CD14-positive monocyte (primary cell): ENCODE results near the gene AGBL1. TPM values are rescaled to one million over a fixed set of nuclear protein-coding genes. Genes with fewer than 3 reads are reported as not detected.

Source experiments
- DNase-seq, 3 donors: peaks; one replicate each; pipeline ENCODE4 v3.0.0-alpha.2; 2011 to 2022
- H2AFZ ChIP-seq: 2 replicates; pipeline ENCODE4 v1.6.0; 2012; ENCODE audit warnings: mild to moderate bottlenecking, low read depth, low read length, inconsistent platforms; ENCODE audit not compliant: insufficient read depth, poor library complexity, severe bottlenecking
- H3K27ac ChIP-seq, 2 donors: 1 replicate in 1 of 2; 2 replicates in 1 of 2; pipeline ENCODE4 v1.5.1; 2012 to 2013; ENCODE audit warnings: low read length in 2 of 2, control low read depth in 1 of 2, inconsistent platforms in 1 of 2, low read depth in 1 of 2, mild to moderate bottlenecking in 1 of 2
- H3K27me3 ChIP-seq, 2 donors: one replicate each; pipeline versions ENCODE4 v1.6.0 to v1.6.1; 2011 to 2013; ENCODE audit warnings: low read length in 2 of 2; ENCODE audit not compliant: control insufficient read depth in 2 of 2, insufficient read depth in 2 of 2
- H3K36me3 ChIP-seq, 2 donors: replicated peaks in 1 of 2; 1 replicate in 1 of 2; 2 replicates in 1 of 2; pipeline versions ENCODE4 v1.5.1 to v1.6.1; 2012 to 2013; ENCODE audit warnings: low read length in 2 of 2, control low read depth in 1 of 2, inconsistent platforms in 1 of 2, mild to moderate bottlenecking in 1 of 2; ENCODE audit not compliant: insufficient read depth in 2 of 2, control insufficient read depth in 1 of 2
- H3K4me1 ChIP-seq, 2 donors: 1 replicate in 1 of 2; 2 replicates in 1 of 2; pipeline versions ENCODE4 v1.5.1 to v1.6.1; 2012 to 2013; ENCODE audit warnings: low read length in 2 of 2, control low read depth in 1 of 2, inconsistent platforms in 1 of 2, mild to moderate bottlenecking in 1 of 2, moderate library complexity in 1 of 2; ENCODE audit not compliant: insufficient read depth in 2 of 2, control insufficient read depth in 1 of 2
- H3K4me2 ChIP-seq: replicated peaks from 2 replicates; pipeline ENCODE3; 2012; ENCODE audit warnings: low read length, moderate library complexity, mild to moderate bottlenecking; ENCODE audit not compliant: poor library complexity, severe bottlenecking; ENCODE audit errors: extremely low read depth
- H3K4me3 ChIP-seq, 3 experiments: fragments of 200-600 bp in 1 of 3; sonication (generic) in 1 of 3; replicated peaks in 1 of 3; 1 replicate in 2 of 3; 2 replicates in 1 of 3; pipeline ENCODE4 v1.5.1; 2011 to 2013; ENCODE audit warnings: low read length in 3 of 3, mild to moderate bottlenecking in 3 of 3, control low read depth in 2 of 3, low read depth in 2 of 3, inconsistent platforms in 1 of 3, moderate library complexity in 1 of 3
- H3K79me2 ChIP-seq: 2 replicates; pipeline ENCODE4 v1.6.0; 2012; ENCODE audit warnings: mild to moderate bottlenecking, control low read depth, inconsistent platforms, low read length, moderate library complexity; ENCODE audit not compliant: insufficient read depth
- H3K9ac ChIP-seq: 2 replicates; pipeline ENCODE4 v1.6.0; 2017; ENCODE audit warnings: low read length, mild to moderate bottlenecking; ENCODE audit not compliant: insufficient read depth, poor library complexity, severe bottlenecking
- H3K9me3 ChIP-seq, 2 donors: replicated peaks in 1 of 2; 1 replicate in 1 of 2; 2 replicates in 1 of 2; pipeline versions ENCODE4 v1.5.1 to v1.6.1; 2012 to 2013; ENCODE audit warnings: low read length in 2 of 2, control low read depth in 1 of 2; ENCODE audit not compliant: control insufficient read depth in 1 of 2, insufficient read depth in 1 of 2
- H4K20me1 ChIP-seq: 2 replicates; pipeline ENCODE4 v1.6.0; 2012; ENCODE audit warnings: mild to moderate bottlenecking, low read length, control low read depth, moderate library complexity; ENCODE audit not compliant: insufficient read depth
- H3K27ac Mint-ChIP-seq, 7 donors: one replicate each; pipeline ENCODE4 v1.8.0; 2020; ENCODE audit warnings: mild to moderate bottlenecking in 7 of 7, mixed read lengths in 7 of 7, moderate library complexity in 6 of 7, inconsistent platforms in 2 of 7
- H3K27me3 Mint-ChIP-seq, 3 donors: one replicate each; pipeline ENCODE4 v1.8.0; 2021 to 2022; ENCODE audit warnings: low read depth in 3 of 3, mild to moderate bottlenecking in 3 of 3, mixed read lengths in 3 of 3, moderate library complexity in 3 of 3, inconsistent platforms in 1 of 3
- H3K36me3 Mint-ChIP-seq, 2 donors: one replicate each; pipeline ENCODE4 v1.8.0; 2020; ENCODE audit warnings: mixed read lengths in 2 of 2, inconsistent platforms in 1 of 2, mild to moderate bottlenecking in 1 of 2
- H3K4me1 Mint-ChIP-seq: one replicate; pipeline ENCODE4 v1.8.0; 2020; ENCODE audit warnings: mild to moderate bottlenecking, mixed read lengths
- H3K4me3 Mint-ChIP-seq, 2 donors: one replicate each; pipeline ENCODE4 v1.8.0; 2020; ENCODE audit warnings: mild to moderate bottlenecking in 2 of 2, mixed read lengths in 2 of 2, moderate library complexity in 1 of 2
- H3K9me3 Mint-ChIP-seq, 7 donors: one replicate each; pipeline ENCODE4 v1.8.0; 2020 to 2022; ENCODE audit warnings: mixed read lengths in 7 of 7, mild to moderate bottlenecking in 6 of 7, moderate library complexity in 6 of 7, inconsistent platforms in 2 of 7
- WGBS: methylation state at CpG from one replicate; pipeline ENCODE4 v1.1.5; 2013; ENCODE audit warnings: missing lambda C conversion rate; ENCODE audit not compliant: insufficient coverage; 5-methylcytosine and 5-hydroxymethylcytosine counted together
- intact Hi-C, 2 donors: fragments of 100-400 bp; cut with micrococcal nuclease; formaldehyde crosslinking; loops; one replicate each; pipeline versions ENCODE4 v1.15.0 to v1.15.1; 2023
- polyA plus RNA-seq, 3 donors: library from polyadenylated mRNA; depleted of rRNA in 1 of 3; unstranded in 2 of 3; stranded (reverse) in 1 of 3; fragments of 300-500 nt in 2 of 3; fragments of >200 nt in 1 of 3; fragmentation: Illumina TruSeq in 2 of 3; gene quantifications; 1 replicate in 2 of 3; 2 replicates in 1 of 3; pipeline ENCODE4 v1.2.3, GENCODE V29; 2012 to 2021
- TF ChIP-seq, protein P1 (sequence below): fragments of 200-600 bp; IDR thresholded peaks from one replicate; pipeline ENCODE4 v1.8.0; 2022; ENCODE audit warnings: antibody characterized with exemption, mild to moderate bottlenecking

Gene AGBL1
- polyA plus RNA-seq, 3 donors: not detected

DNA sequence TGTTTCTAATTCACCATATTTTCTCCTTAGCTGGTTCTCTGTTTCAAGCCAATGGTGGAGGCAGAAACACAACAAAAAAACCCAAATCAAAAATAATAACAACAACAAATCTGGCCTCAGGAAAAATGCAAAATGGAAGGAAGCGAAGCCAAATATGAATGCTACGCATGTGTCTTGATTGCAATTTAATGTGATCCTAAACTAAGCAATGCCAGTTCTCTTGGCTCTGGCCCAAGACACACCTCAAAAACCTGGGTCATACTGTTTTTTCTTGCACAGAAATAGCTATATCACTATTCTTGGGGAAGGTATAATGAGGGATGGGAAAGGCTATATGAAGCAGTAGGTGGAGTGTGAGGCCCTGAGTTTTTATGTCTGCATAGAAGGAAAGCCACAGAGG, 724.7 kb downstream of the AGBL1 start:
- no peak overlapping the region for H3K4me3 ChIP-seq
- Mint-ChIP-seq H3K9me3 (peaks cover 0 to 4% (median 1%) of the 10 kb centered on the region in 7 donors), H3K27me3 (peaks cover 0 to 3% (median 0%) of the 10 kb centered on the region in 3 donors), H3K4me1 (no peaks in the 10 kb centered on the region), H3K36me3 (no peaks in the 10 kb centered on the region), H3K4me3 (no peak overlapping the region), H3K27ac (no peak overlapping the region)
- no peak for DNase-seq
- H3K4me2 ChIP-seq: no peak overlapping the region
- H3K4me1 ChIP-seq: no peaks in the 10 kb centered on the region
- H3K9me3 ChIP-seq: no peaks in the 10 kb centered on the region
- intact Hi-C loops: no loop called here
- H2AFZ ChIP-seq: no peak overlapping the region
- H3K79me2 ChIP-seq: no peaks in the 10 kb centered on the region
- TF ChIP-seq, protein P1, sequence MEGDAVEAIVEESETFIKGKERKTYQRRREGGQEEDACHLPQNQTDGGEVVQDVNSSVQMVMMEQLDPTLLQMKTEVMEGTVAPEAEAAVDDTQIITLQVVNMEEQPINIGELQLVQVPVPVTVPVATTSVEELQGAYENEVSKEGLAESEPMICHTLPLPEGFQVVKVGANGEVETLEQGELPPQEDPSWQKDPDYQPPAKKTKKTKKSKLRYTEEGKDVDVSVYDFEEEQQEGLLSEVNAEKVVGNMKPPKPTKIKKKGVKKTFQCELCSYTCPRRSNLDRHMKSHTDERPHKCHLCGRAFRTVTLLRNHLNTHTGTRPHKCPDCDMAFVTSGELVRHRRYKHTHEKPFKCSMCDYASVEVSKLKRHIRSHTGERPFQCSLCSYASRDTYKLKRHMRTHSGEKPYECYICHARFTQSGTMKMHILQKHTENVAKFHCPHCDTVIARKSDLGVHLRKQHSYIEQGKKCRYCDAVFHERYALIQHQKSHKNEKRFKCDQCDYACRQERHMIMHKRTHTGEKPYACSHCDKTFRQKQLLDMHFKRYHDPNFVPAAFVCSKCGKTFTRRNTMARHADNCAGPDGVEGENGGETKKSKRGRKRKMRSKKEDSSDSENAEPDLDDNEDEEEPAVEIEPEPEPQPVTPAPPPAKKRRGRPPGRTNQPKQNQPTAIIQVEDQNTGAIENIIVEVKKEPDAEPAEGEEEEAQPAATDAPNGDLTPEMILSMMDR: no peak
- no peaks in the 10 kb centered on the region for H4K20me1 ChIP-seq
- H3K27ac ChIP-seq: no peak overlapping the region
- no peak overlapping the region for H3K9ac ChIP-seq
- no peaks in the 10 kb centered on the region for H3K36me3 ChIP-seq
- WGBS: 100% methylated on average over 2 of the region's 2 CpGs
- no peaks in the 10 kb centered on the region for H3K27me3 ChIP-seq

DNA sequence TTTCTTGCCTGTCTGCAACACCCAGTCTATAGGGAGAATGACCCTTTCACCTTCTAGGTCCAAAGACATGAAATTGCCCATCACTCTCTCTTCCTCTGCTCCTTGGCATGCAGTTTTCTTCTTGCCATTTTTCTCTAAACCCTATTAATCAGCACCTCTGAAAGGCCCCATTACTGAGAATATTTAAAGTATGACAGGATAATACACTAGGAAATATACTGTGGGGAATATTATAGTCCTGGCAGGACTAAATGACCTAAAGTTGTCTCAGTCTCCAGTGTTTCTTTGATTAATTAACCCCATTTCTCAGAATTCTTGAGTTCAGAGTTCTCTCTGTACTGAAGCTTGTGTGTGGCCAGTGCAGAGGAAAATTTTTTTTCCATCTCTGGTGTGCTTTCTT, 730.7 kb downstream of the AGBL1 start:
- H3K79me2 ChIP-seq: no peaks in the 10 kb centered on the region
- no peak overlapping the region for H2AFZ ChIP-seq
- H3K27me3 Mint-ChIP-seq: peaks cover 0 to 3% (median 0%) of the 10 kb centered on the region in 3 donors
- DNase-seq: no peak
- H3K4me2 ChIP-seq: no peak overlapping the region
- H3K27ac ChIP-seq: no peak overlapping the region
- no peaks in the 10 kb centered on the region for H3K36me3 Mint-ChIP-seq
- H3K9me3 ChIP-seq: peaks cover 0 to 3% of the 10 kb centered on the region in 2 donors
- no peak overlapping the region for H3K4me3 Mint-ChIP-seq
- TF ChIP-seq, protein P1: no peak
- H4K20me1 ChIP-seq: no peaks in the 10 kb centered on the region
- no peaks in the 10 kb centered on the region for H3K4me1 Mint-ChIP-seq
- no peaks in the 10 kb centered on the region for H3K36me3 ChIP-seq
- H3K27me3 ChIP-seq: no peaks in the 10 kb centered on the region
- H3K9me3 Mint-ChIP-seq: peaks cover 3 to 9% (median 5%) of the 10 kb centered on the region in 7 donors
- no peak overlapping the region for H3K4me3 ChIP-seq
- no peaks in the 10 kb centered on the region for H3K4me1 ChIP-seq
- H3K27ac Mint-ChIP-seq: no peak overlapping the region
- intact Hi-C loops: no loop called here
- no peak overlapping the region for H3K9ac ChIP-seq
